ENCODE measurements around the gene LDLRAD4.

DNA sequence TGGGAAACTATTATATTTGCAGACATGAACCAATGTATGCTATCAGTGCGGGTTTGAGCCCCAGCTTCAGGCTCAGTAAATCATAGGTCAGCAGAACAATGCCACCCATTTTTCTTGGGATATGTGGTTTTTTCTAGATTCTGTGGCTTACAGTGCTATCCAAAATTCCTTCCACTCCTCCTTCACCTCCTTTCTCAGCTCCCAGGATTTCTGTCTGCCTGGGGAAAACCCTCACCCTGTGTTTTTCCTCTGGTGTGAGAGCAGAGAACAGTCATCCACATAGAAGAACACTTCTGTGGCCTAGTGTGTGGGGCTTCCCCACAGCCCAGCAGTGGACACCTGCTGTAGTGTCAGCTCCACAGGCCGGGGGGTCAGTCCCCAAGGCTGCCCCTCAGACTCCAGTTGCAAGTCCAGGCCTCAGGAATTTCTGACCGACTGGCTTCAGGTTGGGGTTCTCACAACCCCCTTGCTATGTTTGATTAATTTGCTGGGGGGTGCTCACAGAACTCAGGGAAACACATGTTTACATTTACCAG, 238.2 kb downstream of the LDLRAD4 start:
- TF ChIP-seq, protein P1, sequence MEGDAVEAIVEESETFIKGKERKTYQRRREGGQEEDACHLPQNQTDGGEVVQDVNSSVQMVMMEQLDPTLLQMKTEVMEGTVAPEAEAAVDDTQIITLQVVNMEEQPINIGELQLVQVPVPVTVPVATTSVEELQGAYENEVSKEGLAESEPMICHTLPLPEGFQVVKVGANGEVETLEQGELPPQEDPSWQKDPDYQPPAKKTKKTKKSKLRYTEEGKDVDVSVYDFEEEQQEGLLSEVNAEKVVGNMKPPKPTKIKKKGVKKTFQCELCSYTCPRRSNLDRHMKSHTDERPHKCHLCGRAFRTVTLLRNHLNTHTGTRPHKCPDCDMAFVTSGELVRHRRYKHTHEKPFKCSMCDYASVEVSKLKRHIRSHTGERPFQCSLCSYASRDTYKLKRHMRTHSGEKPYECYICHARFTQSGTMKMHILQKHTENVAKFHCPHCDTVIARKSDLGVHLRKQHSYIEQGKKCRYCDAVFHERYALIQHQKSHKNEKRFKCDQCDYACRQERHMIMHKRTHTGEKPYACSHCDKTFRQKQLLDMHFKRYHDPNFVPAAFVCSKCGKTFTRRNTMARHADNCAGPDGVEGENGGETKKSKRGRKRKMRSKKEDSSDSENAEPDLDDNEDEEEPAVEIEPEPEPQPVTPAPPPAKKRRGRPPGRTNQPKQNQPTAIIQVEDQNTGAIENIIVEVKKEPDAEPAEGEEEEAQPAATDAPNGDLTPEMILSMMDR (IDR thresholded peaks at IDR 0.05; ENCODE audit: insufficient read depth, low read length, poor library complexity, severe bottlenecking) = no peak
- TF ChIP-seq EZH2phosphoT487 (conservative IDR thresholded peaks at IDR 0.05; ENCODE audit: low read length) = no peak

Measured in SU-DHL-6 (cell line).